Coronary artery (tissue), 2 donors: ENCODE results near the gene SLC35F2.
"Not testable (repeated sequence)": the region's sequence is repeated elsewhere in the genome, so short reads cannot be mapped to it uniquely, and the experiment has no call there.

Source experiments
- DNase-seq: peaks from one replicate; pipeline ENCODE4 v3.0.0-alpha.2; 2017; ENCODE audit warnings: low spot score
- H3K27ac ChIP-seq, 2 donors: fragments of 200-600 bp; sonication (generic); one replicate each; pipeline ENCODE4 v1.5.1; 2016 to 2019
- H3K4me3 ChIP-seq: fragments of 200-600 bp; sonication (generic); 2 replicates; pipeline ENCODE4 v1.5.1; 2016; ENCODE audit warnings: mild to moderate bottlenecking, moderate library complexity
- TF ChIP-seq, protein P1 (sequence below): fragments of 200-600 bp; sonication (generic); IDR thresholded peaks from one replicate; pipeline ENCODE4 v1.5.1; 2019; ENCODE audit warnings: antibody characterized with exemption

SLC35F2 gene

DNA sequence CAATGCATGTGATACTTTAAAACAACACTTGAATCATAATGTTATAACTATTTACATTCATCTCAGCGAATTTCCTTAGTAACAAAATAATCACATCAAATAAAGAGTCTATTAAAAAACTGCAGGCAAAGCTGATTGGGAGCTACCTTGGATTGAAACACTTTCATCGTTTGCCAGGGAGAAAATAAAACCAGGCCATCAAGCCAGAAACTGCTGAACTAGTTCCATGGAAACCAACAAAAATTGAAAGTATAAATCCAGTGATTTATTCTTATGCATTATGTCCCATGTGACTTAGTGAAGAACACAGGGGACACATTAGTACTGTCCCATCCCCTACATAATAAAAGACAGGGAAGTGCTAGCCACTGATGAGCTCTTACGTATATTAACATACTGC, 21.7 kb downstream of the SLC35F2 start:
- Histone ChIP-seq H3K27ac (no peak overlapping the region), H3K4me3 (no peak overlapping the region)
- DNase-seq: no peak
- TF ChIP-seq, protein P1, sequence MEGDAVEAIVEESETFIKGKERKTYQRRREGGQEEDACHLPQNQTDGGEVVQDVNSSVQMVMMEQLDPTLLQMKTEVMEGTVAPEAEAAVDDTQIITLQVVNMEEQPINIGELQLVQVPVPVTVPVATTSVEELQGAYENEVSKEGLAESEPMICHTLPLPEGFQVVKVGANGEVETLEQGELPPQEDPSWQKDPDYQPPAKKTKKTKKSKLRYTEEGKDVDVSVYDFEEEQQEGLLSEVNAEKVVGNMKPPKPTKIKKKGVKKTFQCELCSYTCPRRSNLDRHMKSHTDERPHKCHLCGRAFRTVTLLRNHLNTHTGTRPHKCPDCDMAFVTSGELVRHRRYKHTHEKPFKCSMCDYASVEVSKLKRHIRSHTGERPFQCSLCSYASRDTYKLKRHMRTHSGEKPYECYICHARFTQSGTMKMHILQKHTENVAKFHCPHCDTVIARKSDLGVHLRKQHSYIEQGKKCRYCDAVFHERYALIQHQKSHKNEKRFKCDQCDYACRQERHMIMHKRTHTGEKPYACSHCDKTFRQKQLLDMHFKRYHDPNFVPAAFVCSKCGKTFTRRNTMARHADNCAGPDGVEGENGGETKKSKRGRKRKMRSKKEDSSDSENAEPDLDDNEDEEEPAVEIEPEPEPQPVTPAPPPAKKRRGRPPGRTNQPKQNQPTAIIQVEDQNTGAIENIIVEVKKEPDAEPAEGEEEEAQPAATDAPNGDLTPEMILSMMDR: no peak

DNA sequence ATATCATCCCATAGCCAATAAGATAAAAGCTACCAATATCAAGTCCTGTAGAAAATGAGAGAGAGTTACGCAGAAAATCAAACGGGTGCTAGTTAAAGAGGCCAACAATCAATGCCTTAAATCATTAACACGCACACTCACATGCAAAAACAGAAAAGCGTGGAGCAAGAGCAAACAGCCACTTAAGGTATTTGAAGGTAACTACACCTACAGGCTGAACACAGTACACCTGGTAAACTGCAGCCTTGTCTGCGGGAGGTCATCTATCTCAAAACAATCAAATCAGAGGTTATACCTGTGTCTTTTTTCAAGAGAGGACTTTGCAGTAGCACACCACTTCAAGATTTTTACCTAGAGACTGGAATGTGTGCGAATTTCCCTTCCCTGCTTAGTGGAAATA, 23.6 kb downstream of the SLC35F2 start:
- TF ChIP-seq, protein P1: no peak

DNA sequence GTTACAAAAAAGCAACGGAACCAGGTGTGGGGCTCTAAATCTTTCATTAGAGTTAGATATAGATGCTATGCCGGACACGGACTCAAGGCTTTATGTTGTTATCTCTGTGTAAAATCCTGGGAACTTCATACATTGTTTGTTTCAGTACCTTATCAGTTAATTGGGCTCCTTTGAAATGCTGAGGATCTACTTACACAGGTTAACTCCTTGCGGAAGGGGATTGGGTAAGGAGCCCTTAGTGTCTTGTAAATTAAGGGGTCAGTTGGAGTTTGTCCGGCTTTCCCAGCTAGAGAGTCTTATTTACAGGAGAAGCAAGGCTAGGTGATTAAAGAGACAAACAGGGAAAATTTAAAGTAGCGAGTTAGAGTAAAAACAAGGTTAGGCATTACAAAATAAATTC, 24.7 kb downstream of the SLC35F2 start:
- not testable (repeated sequence) for H3K27ac ChIP-seq, H3K4me3 ChIP-seq, DNase-seq

More for the DNA sequence above, 23.6 kb downstream of the SLC35F2 start:
- DNase-seq: peak; percentile 1
- Histone ChIP-seq H3K4me3 (no peak overlapping the region), H3K27ac (no peak overlapping the region)

DNA sequence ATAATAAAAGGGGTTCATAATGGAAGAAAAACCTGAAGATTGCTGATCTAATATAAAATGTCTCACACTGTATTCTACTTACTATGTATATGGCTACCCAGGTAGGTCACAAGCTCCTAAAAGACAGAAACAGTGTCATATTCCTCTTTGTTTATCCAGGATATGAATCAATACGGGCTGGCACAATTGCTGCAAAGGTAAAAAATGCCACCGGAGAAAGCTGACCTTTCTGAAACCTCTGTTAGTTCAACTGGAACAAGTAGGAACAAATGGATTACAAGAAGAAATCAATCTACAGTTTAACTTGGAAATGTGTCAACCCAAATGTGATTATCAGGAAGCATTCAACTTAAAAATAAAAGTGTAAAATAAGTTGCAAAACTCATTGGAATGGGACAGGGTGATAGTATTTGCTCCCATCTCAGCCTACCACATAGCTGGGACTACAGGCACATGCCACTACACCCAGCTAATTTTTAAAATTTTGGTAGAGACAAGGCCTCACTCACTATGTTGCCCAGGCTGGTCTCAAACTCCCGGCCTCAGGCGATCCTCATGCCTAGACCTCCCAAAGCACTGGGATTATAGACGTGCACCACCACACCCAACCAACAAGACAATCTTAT, 27.6 kb downstream of the SLC35F2 start:
- no peak overlapping the region for H3K4me3 ChIP-seq
- peak; percentile 35 for DNase-seq
- no peak overlapping the region for H3K27ac ChIP-seq
- TF ChIP-seq, protein P1: no peak

DNA sequence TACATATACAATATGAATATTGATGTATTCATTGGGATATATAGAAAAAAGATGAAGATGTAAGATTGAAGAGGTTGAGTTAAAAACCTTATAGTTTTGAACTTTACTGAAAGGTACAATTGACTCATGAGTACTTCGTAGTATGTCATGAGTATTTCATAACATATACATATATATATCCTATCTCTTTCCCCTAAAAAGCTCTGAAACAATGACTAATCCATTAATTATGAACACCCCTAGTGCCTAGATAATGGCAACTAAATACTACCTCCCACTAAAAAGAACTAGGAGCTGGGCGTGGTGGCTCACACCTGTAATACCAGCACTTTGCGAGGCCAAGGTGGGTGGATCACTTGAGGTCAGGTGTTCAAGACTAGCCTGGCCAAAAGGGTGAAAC, 31.5 kb downstream of the SLC35F2 start:
- Histone ChIP-seq H3K4me3 (no peak overlapping the region), H3K27ac (no peak overlapping the region)
- DNase-seq: no peak
- TF ChIP-seq, protein P1: no peak

DNA sequence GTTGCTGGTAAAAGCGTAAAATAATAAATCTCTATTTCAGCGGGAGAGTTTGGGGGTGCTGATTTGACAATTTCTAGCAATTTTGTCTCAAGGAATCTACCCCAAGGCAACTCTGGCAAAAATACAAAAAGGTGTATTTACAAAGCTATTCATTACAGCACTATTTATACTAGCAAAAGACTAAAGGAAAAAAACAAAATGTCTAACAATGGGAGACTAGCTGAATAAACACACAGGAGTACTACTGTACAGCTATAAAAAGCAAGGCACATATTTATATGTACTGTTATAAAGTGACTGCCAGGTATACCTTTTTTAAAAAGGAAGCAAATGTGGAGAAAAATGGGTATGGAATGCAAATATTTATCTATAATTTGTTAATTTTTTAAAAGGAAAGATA, 32.7 kb downstream of the SLC35F2 start:
- TF ChIP-seq, protein P1: no peak
- no peak overlapping the region for H3K27ac ChIP-seq
- no peak overlapping the region for H3K4me3 ChIP-seq
- no peak for DNase-seq

DNA sequence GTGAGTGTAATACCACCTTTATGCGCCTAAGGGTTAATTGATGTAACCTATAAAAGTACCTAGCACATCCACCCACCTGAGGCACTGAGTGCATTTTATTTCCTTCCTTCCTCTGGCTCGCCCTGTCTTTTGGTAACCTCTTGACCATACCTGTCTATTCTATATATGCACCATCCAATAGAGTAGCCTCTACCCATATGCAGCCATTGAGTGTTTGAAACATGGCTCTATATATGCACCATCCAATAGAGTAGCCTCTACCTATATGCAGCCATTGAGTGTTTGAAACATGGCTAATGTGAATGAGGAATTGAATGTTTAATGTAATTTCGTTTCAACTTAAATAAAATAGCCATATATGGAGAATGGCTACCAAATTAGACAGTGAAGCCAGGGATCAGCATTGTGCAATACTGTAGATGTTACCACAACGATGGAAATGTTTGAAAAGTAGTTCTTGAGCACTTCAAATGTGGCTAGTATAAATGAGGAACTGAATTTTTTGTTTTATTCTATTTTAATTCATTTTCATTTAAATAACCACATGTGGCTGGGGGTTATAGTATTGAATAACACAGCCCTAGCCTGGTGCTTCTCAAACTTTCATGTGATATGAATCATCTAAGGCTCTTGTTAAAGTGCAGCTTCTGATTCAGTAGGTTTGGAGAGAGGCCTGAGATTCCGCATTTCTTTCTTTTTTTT, 33.8 kb downstream of the SLC35F2 start:
- Histone ChIP-seq H3K4me3 (no peak overlapping the region), H3K27ac (no peak overlapping the region)
- DNase-seq: no peak
- TF ChIP-seq, protein P1: no peak
